Lung (tissue), 12 donors: ENCODE measurements around the gene NLGN1. TPM values are rescaled to one million over a fixed set of nuclear protein-coding genes. Genes with fewer than 3 reads are reported as not detected.

Source experiments
- ATAC-seq: fragments of 200-7000 bp; cut with Tn5 transposase; one replicate; pipeline ENCODE4 v1.9.1; 2020; ENCODE audit warnings: moderate number of reproducible peaks; ENCODE audit not compliant: insufficient read depth, low FRiP score
- DNase-seq, 3 donors: peaks; one replicate each; pipeline ENCODE4 v3.0.0-alpha.2; 2013 to 2017
- H3K27ac ChIP-seq, 2 donors: one replicate each; pipeline ENCODE4 v1.5.1; 2013; ENCODE audit warnings: mild to moderate bottlenecking in 2 of 2, moderate library complexity in 2 of 2, control low read depth in 1 of 2, inconsistent platforms in 1 of 2, low read depth in 1 of 2, low read length in 1 of 2
- H3K27me3 ChIP-seq, 3 donors: one replicate each; pipeline ENCODE4 v1.5.1; 2013; ENCODE audit warnings: low read length in 2 of 3; ENCODE audit not compliant: control insufficient read depth in 3 of 3, insufficient read depth in 3 of 3
- H3K36me3 ChIP-seq, 4 donors: one replicate each; pipeline ENCODE4 v1.5.1; 2013; ENCODE audit warnings: low read length in 4 of 4, mild to moderate bottlenecking in 1 of 4, moderate library complexity in 1 of 4; ENCODE audit not compliant: control insufficient read depth in 4 of 4, insufficient read depth in 4 of 4
- H3K4me1 ChIP-seq, 5 donors: one replicate each; pipeline ENCODE4 v1.5.1; 2013; ENCODE audit warnings: low read length in 5 of 5, mild to moderate bottlenecking in 2 of 5, moderate library complexity in 1 of 5; ENCODE audit not compliant: control insufficient read depth in 5 of 5, insufficient read depth in 5 of 5
- H3K4me3 ChIP-seq: one replicate; pipeline ENCODE4 v1.5.1; 2013; ENCODE audit warnings: mild to moderate bottlenecking, control low read depth, moderate library complexity
- H3K9ac ChIP-seq, 2 donors: one replicate each; pipeline ENCODE4 v1.5.1; 2013; ENCODE audit warnings: low read length in 2 of 2, control low read depth in 1 of 2; ENCODE audit not compliant: insufficient read depth in 1 of 2
- H3K9me3 ChIP-seq, 4 donors: one replicate each; pipeline ENCODE4 v1.5.1; 2013; ENCODE audit warnings: low read length in 3 of 4, mild to moderate bottlenecking in 1 of 4, moderate library complexity in 1 of 4; ENCODE audit not compliant: control insufficient read depth in 4 of 4, insufficient read depth in 3 of 4
- CTCF ChIP-seq: IDR thresholded peaks from 2 replicates; pipeline ENCODE4 v1.5.1; 2012; ENCODE audit warnings: mild to moderate bottlenecking; ENCODE audit errors: control extremely low read depth, extremely low read depth
- WGBS, 2 donors: extraction: QIAGEN DNeasy Blood & Tissue Kit; methylation state at CpG; one replicate each; pipeline ENCODE4 v1.1.7; 2013; 5-methylcytosine and 5-hydroxymethylcytosine counted together
- polyA plus RNA-seq, 2 donors: library from polyadenylated mRNA; stranded (reverse); fragments of 200-250 nt; gene quantifications; one replicate each; pipeline ENCODE4 v1.2.1, GENCODE V29; 2013
- total RNA-seq, 2 donors: library from RNA; depleted of rRNA in 1 of 2; stranded (reverse); fragments of >200 nt in 1 of 2; gene quantifications; one replicate each; pipeline ENCODE4 v1.2.1, GENCODE V29; 2014 to 2021
- donor health status: control.
- donor health status: control.
- donor health status: Bipolar disorder and iron deficiency.
- donor health status: healthy.
- donor health status: DM: yes; HTN: yes; CAD: no.

Gene NLGN1
- total and polyA plus RNA-seq, 4 donors, result 0.24 to 22.2 (median 1.9) TPM

- H3K27me3 ChIP-seq, result no peaks in the 10 kb centered on the region
- no peak overlapping the region for H3K27ac ChIP-seq
- ATAC-seq (no peak), DNase-seq (no peak)
- no peak overlapping the region for H3K4me3 ChIP-seq
- no peak for TF ChIP-seq CTCF
- H3K4me1 ChIP-seq, result no peaks in the 10 kb centered on the region
- H3K9ac ChIP-seq, result no peak overlapping the region
- no peaks in the 10 kb centered on the region for H3K9me3 ChIP-seq
- 80 to 90% methylated on average over 6 of the region's 6 CpGs for WGBS, 2 donors
- no peaks in the 10 kb centered on the region for H3K36me3 ChIP-seq
These were observed 149.5 kb downstream of the NLGN1 start for GRCh38 chr3:173547070-173547469.

- no peak overlapping the region for H3K27ac ChIP-seq
- H3K4me3 ChIP-seq, result no peak overlapping the region
- H3K9me3 ChIP-seq, result no peaks in the 10 kb centered on the region
- WGBS, 2 donors, result 50 to 58% methylated on average over 2 of the region's 2 CpGs
- H3K4me1 ChIP-seq, result no peaks in the 10 kb centered on the region
- no peak overlapping the region for H3K9ac ChIP-seq
- no peaks in the 10 kb centered on the region for H3K36me3 ChIP-seq
- no peak for TF ChIP-seq CTCF
- no peaks in the 10 kb centered on the region for H3K27me3 ChIP-seq
- no peak for ATAC-seq
- no peak for DNase-seq
These were observed 150.7 kb downstream of the NLGN1 start for GRCh38 chr3:173548261-173548660.

- no peaks in the 10 kb centered on the region for H3K4me1 ChIP-seq
- H3K27ac ChIP-seq, result no peak overlapping the region
- no peak overlapping the region for H3K9ac ChIP-seq
- no peaks in the 10 kb centered on the region for H3K27me3 ChIP-seq
- H3K4me3 ChIP-seq, result no peak overlapping the region
- 29 to 39% methylated on average over 4 of the region's 4 CpGs for WGBS, 2 donors
- DNase-seq, result no peak
- H3K9me3 ChIP-seq, result no peaks in the 10 kb centered on the region
- ATAC-seq, result no peak
- no peak for TF ChIP-seq CTCF
- H3K36me3 ChIP-seq, result no peaks in the 10 kb centered on the region
These were observed 155.0 kb downstream of the NLGN1 start for GRCh38 chr3:173552526-173552925.

DNA sequence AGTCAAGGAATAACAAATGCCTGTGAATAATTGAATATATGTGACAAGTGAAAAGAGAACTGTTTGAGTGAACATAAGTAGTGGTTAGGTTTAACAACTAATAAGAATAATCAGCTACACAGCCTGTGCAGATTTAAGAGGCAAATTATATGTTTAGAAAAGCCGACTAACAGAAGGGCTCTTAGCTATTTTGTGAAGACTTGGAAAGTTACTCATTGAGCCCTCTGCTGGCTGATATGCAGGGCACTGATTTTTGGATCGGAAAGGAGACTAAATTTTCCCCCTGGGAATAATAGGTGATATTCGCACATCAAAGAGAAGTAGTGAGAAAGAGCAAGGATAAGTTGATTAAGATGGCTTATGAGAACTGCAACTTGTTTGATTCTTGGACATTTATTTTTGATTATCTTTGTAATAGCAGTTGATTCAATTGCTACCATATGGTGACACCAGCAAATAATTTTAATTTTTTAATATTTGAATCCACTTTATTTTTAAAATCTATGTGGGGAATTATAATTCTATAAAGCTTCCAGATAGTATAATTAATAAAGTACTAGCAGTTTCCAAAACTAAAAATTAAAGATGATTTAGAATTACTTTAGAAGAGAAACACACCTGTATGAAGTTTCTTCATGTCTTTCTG, 156.2 kb downstream of the NLGN1 start:
- no peak overlapping the region for H3K4me3 ChIP-seq
- no peaks in the 10 kb centered on the region for H3K36me3 ChIP-seq
- ATAC-seq, result peak; percentile 53
- H3K27ac ChIP-seq, result no peak overlapping the region
- TF ChIP-seq CTCF, result peak; percentile 8
- no peaks in the 10 kb centered on the region for H3K4me1 ChIP-seq
- no peaks in the 10 kb centered on the region for H3K27me3 ChIP-seq
- DNase-seq, result peak; percentile 18 to 77 (median 70)
- no peak overlapping the region for H3K9ac ChIP-seq
- H3K9me3 ChIP-seq, result no peaks in the 10 kb centered on the region
- 16 to 34% methylated on average over 3 of the region's 3 CpGs for whole genome bisulfite sequencing, 2 donors
